Right lung (tissue), 5 donors: Measurements from ENCODE around the gene SLC6A19. TPM values are rescaled to one million over a fixed set of nuclear protein-coding genes. Genes with fewer than 3 reads are reported as not detected.

Source experiments
- DNase-seq, 2 donors: peaks; one replicate each; pipeline ENCODE4 v3.0.0-alpha.2; 2013
- polyA plus RNA-seq, 5 donors: library from polyadenylated mRNA; unstranded; fragments of 120-200 nt; gene quantifications; one replicate each; pipeline versions ENCODE4 v1.2.1 to v1.2.3, GENCODE V29; 2013; ENCODE audit warnings: inconsistent platforms in 1 of 5, low replicate concordance in 1 of 5; ENCODE audit not compliant: insufficient read length in 5 of 5, insufficient read depth in 1 of 5

Gene SLC6A19
- polyA plus RNA-seq, 5 donors = 0.13 to 0.15 TPM; not detected in 3

DNA sequence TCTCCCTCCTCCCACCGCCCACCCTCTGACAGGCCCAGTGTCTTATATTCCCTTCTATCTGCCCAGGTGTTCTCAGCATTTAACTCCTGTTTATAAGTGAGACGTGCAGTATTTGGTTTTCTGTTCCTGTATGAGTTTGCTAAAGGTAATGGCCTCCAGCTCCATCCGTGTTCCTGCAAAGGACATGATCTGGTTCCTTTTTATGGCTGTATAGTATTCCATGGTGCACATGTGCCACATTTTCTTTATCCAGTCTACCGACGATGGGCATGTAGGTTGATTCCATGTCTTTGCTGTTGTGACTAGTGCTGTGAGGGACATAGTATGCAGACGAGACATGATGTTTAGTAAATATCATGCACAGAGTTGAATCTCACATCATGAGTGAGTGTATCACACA, 7.0 kb upstream of the SLC6A19 start:
- no peak for DNase-seq

DNA sequence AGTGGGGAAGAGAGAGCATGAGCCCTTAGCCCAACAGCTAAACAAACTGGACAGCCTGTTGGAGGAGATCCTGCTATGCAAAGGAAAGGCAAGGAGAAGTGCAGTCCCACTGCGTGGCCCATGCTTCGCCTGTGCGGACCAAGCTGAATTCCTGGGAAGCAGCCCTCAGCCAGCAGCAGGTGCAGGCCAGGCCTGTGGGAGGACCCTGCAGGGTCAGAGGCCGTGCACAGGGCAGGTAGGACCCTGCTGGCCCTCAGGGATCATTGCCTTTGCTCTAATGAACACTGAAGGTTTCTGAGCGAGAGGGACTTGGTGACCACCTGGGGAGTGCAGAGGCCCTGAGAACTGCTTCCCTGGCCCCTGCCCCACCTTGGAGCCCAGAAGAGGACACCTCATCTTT, 6.0 kb upstream of the SLC6A19 start:
- DNase-seq = no peak

DNA sequence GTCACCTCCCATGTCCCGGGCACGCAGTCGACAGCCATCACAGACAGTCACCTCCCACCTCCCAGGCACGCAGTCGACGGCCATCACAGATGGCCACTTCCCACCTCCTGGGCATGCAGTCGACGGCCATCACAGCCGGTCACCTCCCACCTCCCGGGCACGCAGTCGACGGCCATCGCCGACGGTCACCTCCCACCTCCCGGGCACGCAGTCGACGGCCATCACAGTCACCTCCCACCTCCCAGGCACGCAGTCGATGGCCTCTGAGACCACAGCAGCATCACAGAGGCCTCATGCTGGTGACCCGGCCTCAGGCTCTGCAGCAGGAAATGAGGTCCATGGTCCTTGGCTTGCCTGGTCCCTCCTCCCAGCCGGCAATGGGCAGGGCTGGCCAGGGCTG, 5.5 kb upstream of the SLC6A19 start:
- no peak for DNase-seq

DNA sequence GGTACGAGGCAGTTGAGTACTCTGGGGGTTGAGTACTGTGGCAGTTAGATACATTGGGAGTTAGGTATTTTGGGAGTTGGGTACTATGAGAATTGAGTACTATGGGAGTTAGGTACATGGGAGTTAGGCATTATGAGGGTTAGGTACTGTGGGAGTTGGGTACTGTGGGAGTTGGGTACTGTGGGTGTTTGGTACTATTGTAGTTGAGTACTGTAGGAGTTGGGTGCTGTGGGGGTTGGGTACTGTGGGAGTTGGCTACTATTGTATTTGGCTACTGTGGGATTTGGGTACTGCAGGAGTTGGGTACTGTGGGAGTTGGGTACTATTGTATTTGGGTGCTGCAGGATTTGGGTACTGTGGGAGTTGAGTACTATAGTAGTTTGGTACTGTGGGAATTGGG, 4.8 kb upstream of the SLC6A19 start:
- no peak for DNase-seq

DNA sequence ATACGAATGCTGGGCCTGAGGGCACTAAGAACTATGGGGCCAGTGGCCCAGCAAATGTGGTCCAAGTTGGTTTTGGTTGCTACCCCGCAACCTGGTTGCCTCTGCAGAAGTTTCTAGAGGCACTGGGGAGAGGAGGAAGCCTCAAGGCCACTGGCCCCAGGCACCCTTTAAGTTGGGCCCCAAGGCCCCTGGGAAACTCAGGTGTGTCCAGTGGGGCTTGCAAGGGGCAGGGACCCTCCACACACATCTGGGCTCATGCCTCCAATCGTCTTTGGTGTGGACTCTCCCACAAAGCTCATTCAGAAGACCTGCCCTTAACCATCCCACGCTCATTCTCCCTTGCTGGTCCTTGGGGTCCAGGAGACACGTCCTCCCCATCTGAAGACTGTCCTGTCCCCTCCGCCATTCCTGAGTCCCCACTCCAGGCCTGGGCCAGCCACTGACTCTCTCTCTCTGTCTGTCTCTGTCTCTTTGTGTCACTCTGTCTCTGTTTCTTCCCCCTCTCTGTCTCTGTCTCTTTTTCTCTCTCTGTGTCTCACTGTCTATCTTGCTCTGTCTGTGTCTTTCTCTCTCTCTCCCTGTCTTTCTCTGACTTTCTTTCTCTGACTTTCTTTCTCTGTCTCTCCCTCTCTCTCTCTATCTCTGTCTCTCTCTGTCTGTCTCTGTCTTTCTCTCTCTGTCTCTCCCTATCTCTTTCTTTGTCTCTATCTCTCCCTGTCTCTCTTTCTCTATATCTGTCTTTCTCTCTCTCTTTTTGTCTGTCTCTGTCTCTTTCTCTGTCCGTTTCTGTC, 3.3 kb upstream of the SLC6A19 start:
- no peak for DNase-seq

DNA sequence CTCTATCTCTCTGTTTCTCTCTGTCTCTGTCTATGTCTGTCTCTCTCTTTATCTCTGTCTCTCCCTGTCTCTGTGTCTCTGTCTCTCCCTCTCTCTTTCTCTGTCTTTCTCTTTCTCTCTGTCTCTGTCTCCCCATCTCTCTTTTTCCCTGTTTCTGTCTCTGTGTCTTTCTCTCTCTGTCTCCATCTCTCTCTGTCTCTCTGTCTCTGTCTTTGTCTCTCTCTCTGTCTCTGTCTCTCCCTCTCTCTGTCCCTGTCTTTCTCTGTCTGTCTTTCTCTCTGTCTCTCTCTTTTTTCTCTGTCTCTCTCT, 2.1 kb upstream of the SLC6A19 start:
- no peak for DNase-seq

DNA sequence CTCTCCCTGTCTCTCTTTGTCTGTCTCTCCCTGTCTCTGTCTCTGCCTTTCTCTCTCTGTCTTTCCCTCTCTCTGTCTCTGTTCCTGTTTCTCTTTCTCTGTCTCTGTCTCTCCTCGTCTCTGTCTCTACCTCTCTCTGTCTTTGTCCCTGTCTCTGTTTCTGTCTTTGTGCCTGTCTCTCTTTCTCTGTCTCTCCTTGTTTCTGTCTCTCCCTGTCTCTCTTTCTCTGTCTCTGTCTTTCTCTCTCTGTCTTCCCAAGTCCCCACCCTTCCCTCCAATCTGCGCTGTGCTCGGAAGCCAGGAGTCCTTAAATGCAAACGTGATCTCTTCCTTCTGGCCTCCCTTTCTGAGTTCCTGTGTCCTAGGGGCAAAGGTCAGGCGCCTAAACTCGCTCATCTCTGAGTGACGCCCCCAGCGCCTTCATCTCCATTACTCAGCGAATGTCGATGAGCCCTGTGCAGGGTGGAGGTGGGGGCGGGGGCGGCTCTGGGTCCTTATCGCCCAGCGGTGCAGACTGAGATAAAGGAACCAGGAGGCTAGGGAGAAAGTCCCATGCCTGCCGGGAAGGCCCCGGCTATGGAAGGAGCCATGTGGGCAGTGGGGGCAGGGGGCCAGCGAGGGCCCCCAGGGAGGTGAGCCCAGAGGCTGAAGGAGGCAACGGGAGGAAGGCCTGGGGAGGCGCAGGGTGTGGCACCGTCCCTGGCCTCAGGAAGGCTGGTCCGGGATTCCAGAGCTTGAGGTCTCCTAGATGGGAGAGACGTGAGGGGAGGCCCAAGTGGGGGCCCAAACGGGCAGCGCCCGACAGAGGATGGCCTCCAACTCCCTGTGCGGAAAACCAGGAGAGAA, 1.5 kb upstream of the SLC6A19 start:
- no peak for DNase-seq

DNA sequence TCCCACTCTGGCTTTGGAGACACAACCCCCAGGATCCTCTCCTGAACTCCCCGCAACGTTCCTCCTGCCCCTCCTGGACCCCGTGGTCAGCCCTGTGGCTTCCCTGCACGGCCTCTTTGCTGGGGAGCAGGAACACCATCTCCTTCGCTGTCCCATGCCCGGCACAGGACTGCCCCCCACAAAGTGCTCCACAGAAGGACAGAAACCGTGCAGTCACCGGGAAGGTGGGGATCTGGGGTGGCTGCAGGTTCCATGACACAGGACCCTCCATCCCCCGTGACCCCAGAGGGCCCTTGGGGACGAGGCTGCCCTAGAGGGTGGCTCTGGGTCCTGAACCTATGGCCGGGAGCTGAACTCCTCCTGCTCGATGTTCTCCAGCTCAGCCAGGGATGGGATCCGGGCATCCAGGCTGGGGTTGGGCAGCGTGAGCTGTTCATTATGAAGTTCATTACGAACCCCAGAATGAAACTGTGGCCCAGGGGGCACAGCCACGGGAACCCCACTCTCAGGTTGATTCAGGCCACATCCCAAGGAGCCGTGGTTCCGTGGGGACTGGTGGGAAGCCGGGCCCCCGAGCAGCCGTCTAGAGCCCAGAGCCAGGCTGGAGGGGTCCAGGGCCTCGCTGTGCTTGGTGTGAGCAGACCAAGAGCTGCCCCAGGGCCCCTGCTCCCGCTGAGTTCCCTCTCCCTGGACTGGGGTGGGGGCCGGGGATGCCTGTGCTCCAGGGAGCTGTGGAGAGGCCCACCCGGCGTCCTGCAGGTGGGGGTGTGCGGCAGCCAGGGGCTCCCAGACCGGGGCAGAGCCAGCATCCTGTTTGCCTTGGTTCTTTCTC, 684 bp upstream of the SLC6A19 start:
- DNase-seq = no peak

DNA sequence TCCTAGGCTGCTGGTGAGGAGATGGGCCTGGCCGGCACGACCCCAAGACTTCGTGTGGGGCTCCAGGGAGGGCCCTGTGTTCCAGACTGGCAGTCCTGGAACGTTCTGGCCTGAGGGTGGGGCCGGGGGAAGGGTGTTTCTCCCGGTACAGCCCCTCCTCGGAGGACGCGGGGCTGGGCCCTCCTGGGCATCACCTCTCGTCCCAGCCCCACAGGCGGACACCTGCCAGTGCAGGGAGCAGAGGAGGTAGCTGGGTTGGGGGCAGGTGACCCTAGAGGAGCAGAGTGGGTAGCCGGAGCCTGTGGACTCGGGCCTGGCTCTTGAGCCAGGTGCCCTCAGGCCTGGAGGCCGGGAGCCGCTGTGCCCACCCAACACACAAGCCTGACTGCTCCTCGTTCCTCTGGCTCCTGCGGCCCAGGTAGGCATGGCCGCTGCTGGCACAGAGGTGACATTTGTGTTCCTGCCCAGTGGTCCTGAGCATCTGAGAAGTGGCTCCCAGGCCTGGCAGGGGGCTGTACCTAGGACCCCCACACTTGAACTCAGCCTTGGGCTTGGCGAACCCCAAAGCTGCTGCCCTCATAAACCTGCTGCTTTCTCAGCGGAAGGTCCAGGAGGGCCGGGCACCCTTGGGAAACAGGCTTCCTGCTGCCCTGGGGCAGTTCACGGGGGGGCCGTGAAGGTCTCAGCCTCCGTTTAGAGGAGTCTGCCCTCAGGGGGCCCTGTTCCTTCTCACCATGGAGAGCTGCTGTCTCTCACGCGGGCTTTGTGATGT, 817 bp downstream of the SLC6A19 start:
- DNase-seq = no peak

DNA sequence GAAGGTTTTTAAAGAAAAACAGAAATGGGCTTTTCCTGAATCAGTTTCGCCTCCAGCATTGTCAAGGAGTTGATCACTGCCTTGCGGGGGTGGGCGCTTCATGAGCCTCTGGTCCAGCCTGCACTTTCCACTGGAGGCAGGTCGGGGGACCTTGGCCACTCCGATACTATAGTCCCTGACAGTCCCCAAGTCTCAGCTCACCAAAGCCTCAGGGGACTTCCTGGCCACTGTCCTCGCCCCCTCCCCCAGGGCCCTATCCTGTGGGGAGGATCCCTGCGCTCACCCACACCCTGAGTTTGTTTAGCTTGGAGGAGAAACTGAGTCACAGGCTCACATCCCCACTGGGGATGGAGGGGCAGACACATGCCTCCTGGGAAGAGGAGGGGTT, 1.4 kb downstream of the SLC6A19 start:
- DNase-seq = no peak

DNA sequence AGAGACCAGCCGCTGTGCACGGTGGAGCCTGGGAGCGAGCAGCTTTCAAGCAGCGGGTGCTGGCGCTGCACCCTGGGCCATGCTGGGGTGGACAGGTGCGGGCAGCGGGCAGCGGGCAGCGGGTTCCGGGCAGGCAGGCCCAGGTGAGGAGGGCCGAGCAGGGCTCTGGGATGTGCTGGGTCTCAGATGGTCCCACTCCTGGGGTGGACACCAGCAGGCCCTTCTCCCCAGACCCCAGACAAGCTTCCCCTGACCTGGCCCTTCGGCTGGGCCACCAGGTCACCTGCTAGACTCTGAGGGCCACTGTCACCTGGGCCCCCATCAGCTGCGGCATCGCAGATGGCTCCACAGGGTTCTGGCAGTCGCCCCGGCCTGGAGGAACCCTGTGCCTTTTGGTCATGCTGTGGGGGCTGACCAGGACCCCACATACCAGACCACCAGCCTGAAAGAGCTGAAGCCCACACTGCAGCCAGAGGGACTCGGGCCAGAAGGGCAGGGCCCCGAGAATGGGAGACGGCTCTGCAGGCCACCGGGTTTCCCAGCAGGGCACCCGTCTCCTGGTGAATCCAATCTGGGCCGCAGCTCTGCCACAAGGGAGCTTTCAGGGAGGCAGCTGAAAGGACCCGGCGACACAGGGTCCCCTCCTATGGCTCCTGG, 2.0 kb downstream of the SLC6A19 start:
- DNase-seq = no peak

DNA sequence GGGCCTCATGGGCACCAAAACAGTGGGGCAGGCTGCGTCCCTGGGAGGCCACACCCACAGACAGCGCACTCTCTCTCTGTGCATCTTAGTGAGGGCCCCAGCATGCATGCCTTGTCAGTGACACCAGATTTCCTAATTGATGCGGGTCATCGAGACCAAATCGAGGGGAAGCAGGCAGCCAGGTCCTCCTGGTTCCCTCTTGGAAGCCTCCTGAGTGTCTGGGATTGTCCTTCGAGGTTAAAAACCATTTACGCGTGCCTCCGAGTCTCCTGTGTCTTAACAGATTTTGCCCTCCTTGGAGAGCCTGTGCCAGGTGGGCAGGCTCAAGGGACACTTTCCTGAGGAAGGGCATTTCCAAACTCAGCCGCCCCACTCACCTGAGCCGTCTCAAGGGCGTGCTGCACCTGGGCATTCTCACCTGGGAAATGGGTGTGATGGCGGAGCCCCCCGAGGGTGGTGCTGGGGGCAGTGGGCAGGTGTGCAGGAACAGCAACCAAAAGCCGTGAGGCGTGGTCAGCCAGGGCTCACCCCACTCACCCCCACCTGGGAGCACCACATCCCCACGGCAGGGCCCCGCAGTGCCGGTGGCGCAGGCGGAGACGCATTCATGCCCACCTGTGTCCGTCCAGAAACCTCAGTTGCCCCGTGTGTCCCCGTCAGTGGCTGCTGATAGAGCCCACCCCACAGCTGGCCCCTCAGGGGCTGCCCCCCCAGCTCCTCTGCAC, 2.7 kb downstream of the SLC6A19 start:
- DNase-seq = no peak

DNA sequence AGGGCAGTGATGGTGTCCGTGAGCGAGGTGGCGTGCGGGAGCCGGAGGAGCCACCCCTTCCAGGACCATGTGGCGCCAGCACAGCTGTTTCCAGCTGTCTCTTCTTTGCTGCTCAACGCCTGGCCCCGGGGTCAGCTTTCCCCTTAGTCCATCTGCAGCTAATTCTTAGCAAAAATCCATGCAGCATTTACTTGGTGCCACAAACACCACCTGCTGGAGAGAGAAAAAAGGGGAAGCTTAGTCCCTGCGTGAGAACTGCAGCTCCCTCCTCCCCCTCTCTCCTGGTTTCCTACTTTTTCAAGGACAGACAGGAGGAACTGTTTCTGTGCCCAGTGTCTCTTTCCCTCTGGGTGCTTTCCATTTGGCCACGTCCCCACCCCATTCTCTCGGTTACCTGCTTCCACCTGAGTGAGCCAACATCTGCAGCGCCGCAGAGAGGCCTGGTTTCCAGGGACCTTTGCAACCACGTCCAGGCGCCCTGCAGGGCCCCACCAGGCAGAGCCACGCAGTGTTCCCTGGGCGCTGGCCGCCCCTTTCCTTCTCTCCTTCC, 3.4 kb downstream of the SLC6A19 start:
- peak; percentile 89 to 90 for DNase-seq

DNA sequence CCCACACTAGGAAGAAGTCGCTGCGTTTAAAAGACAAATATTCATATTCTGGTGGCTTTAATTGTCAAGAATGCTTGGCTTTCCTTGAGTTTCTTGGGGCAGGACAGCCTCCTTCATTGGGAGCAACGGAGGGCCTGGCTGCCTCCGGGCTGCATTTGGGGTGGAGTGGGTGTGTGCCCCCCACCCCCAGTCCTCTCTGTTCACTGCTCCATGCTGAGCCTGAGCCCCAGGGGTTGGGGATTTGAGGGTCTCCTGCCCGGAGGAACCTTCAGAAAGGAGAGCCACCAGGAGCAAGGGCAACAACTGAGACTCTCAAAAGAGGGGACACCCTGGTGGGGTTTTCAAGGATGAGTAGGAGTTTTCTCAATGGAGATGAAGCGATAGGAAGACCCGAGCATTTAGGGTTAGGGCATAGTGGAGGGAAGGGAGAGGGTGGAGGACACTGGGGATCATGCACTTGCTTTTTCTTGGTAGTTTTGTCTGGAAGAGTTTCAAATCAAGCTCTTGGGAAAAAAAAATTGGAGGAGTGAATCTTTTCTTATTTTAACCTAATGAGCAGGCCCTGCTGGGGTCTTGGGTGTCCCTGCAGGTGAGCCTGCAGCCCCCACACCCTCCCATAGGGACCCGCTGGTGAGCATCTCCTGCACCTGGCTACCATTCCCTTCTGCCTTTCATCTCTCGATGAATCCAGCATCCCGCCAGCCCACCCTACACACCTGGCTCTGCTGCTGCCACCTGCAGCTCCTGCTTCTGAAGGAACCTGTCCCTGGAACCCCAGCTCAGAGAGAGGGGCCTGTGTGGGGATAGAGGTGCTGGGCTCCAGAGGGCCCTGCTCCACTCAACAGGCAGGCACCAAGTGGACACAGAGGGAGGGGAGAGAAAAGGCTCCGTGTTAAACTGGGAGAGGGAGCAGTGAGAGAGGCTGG, 4.1 kb downstream of the SLC6A19 start:
- DNase-seq = no peak

DNA sequence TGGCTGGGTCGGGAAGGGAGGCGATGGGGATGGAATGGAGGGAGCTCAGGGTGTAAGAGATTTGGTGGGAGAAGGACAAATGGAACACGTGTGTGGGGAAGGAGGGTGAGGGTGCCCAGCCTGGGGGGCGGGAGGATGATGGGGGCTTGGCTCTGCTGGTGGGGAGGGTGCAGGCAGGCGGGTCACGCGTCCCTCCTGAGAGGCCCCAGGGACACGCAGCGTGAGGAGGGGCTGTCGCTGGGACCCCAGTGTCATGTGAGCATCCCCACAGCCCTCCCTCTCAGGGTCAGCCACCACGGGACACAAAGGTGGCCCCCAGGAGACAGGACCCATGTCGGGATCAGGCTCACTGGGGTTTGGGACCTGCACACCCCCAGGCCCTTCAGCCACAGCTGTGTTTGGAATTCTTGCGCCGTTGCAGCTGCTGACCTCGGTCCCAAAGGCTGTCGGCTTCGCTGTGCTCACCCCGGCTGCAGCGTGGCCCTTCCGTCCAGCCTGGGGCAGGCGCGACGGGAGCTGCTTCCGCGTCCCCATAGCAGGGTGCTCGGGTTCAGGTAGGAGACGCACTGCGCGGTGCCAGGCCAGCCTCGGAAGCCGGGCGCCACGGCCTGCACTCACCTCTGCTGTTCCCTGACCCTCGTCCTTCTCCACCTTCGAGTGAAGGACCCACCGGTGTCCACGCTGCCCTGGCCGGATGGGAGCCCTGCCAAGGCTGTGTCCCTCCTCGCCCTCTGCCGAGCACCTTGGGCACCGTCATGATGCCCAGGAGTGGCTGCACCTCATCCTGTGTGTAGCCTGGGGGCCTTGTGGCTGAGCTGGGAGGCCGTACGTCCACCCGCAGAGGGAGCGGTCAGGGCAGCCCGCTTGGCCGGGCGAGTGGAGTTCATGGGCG, 5.4 kb downstream of the SLC6A19 start:
- no peak for DNase-seq

DNA sequence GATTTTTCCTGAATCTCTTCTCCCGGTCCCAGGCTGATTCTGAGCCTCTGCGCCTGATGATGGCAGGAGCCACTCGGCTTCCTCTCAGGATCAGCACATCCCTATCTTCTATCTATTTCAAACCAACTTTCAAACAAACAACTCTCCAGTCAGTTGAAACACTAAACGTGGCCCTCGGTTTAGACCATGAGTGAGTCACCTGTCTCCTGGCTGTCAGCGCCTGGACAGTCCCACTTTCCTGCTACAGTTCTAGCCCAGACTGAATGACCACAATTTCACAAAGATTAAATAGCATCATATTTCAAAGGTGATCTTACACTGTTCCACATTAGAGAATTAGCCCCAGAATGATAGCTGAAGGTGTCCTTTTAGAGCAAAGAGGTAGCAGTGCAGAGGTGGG, 6.2 kb downstream of the SLC6A19 start:
- DNase-seq = no peak

DNA sequence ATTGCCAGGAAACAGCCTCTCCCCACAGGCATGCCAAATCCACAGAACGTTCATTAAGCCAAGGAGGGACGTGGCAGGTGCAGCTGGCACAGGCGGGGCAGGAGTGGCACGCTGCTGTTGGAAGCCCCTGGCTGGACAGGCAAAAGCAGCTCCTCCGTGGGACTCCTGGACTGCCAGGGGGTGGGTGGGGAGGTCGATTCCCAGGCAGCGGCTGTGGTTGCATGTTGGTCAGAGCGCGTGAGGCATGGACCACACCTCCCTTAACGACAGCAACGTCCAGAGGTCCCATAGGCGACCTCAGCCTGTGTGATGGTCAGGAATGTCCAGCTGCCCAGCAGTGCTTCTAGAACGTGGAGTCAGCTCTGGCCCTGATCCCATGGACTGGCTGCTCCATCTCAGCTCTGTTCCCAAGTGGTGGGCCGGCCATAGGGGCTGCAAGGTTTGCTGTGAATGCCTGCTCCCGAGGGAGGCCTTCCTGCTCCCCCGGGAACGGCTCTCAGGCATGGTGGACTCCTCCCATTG, 6.9 kb downstream of the SLC6A19 start:
- no peak for DNase-seq
